Gastroesophageal sphincter (tissue), 2 donors: Measurements from ENCODE around the gene NRP2.

Experiments
- EP300 ChIP-seq: sonication (generic); formaldehyde crosslinking; IDR thresholded peaks from one replicate; pipeline ENCODE4 v1.6.1; 2017; ENCODE audit warnings: antibody characterized with exemption, mild to moderate bottlenecking
- POLR2A ChIP-seq, 2 donors: fragments of 450-650 bp; IDR thresholded peaks; one replicate each; pipeline ENCODE4 v1.6.1; 2017; ENCODE audit warnings: antibody characterized with exemption in 2 of 2, mild to moderate bottlenecking in 2 of 2, moderate library complexity in 1 of 2

GRCh38 chr2:205682971-205683501 lies 735 bp downstream of the NRP2 start:
- TF ChIP-seq POLR2A (IDR thresholded peaks at IDR 0.05) (no peak), EP300 (no peak)
